Muscle of leg (tissue), 11 donors: ENCODE data around the gene DCAF11. TPM values are rescaled to one million over a fixed set of nuclear protein-coding genes. Genes with fewer than 3 reads are reported as not detected.

ENCODE experiments used
- DNase-seq: peaks from one replicate; pipeline ENCODE4 v3.0.0; 2013
- H3K27ac ChIP-seq: one replicate; pipeline ENCODE4 v1.5.1; 2013; ENCODE audit warnings: mild to moderate bottlenecking, low read length, control low read depth
- H3K27me3 ChIP-seq: one replicate; pipeline ENCODE4 v1.6.1; 2013; ENCODE audit warnings: low read length; ENCODE audit not compliant: control insufficient read depth, insufficient read depth
- H3K36me3 ChIP-seq: one replicate; pipeline ENCODE4 v1.6.1; 2013; ENCODE audit warnings: low read length; ENCODE audit not compliant: control insufficient read depth, insufficient read depth
- H3K4me1 ChIP-seq: one replicate; pipeline ENCODE4 v1.6.1; 2013; ENCODE audit warnings: low read length; ENCODE audit not compliant: control insufficient read depth, insufficient read depth
- H3K4me3 ChIP-seq: one replicate; pipeline ENCODE4 v1.5.1; 2013; ENCODE audit warnings: low read length, control low read depth
- H3K9me3 ChIP-seq: replicated peaks from 2 replicates; pipeline ENCODE4 v1.6.1; 2013; ENCODE audit warnings: low read depth, low read length; ENCODE audit not compliant: control insufficient read depth
- WGBS: methylation state at CpG from one replicate; pipeline ENCODE4 v1.1.5; 2013; ENCODE audit warnings: missing lambda C conversion rate; ENCODE audit not compliant: insufficient coverage; 5-methylcytosine and 5-hydroxymethylcytosine counted together
- polyA plus RNA-seq, 8 donors: library from polyadenylated mRNA; unstranded; fragments of 120-200 nt; gene quantifications; one replicate each; pipeline versions ENCODE4 v1.2.1 to v1.2.3, GENCODE V29; 2013; ENCODE audit warnings: inconsistent platforms in 1 of 8, low replicate concordance in 1 of 8; ENCODE audit not compliant: insufficient read length in 8 of 8, insufficient read depth in 1 of 8
- total RNA-seq: library from RNA; stranded (reverse); fragments of 120-200 nt; gene quantifications from one replicate; pipeline ENCODE4 v1.2.4, GENCODE V29; 2013

Gene DCAF11
- total and polyA plus RNA-seq, 9 donors: 40.2 to 47.8 (median 43.6) TPM

- Histone ChIP-seq H3K27me3 (peaks cover 21% of the 10 kb centered on the region), H3K9me3 (no peaks in the 10 kb centered on the region), H3K27ac (no peak overlapping the region), H3K4me1 (no peaks in the 10 kb centered on the region), H3K4me3 (no peak overlapping the region), H3K36me3 (no peaks in the 10 kb centered on the region)
- WGBS: 69% methylated on average over 6 of the region's 10 CpGs
- no peak for DNase-seq
These were observed 44.1 kb upstream of the DCAF11 start for GRCh38 chr14:24070285-24071143.

- peaks cover 21% of the 10 kb centered on the region for H3K27me3 ChIP-seq
- WGBS: 51% methylated on average over 14 of the region's 19 CpGs
- H3K4me1 ChIP-seq: no peaks in the 10 kb centered on the region
- H3K4me3 ChIP-seq: no peak within 1 kb of the TSS
- H3K27ac ChIP-seq: no peak within 1 kb of the TSS
- DNase-seq: no peak
- no peaks in the 10 kb centered on the region for H3K9me3 ChIP-seq
- H3K36me3 ChIP-seq: no peaks in the 10 kb centered on the region
These were observed 43.4 kb upstream of the DCAF11 start, which contains the start of gene CPNE6 for GRCh38 chr14:24071144-24071697. CPNE6 (plus strand) TSS chr14:24071562; CDS start chr14:24072937, 1,375 bp downstream.

- Histone ChIP-seq H3K36me3 (no peaks in the 10 kb centered on the region), H3K27ac (no peak overlapping the region), H3K9me3 (no peaks in the 10 kb centered on the region), H3K4me1 (no peaks in the 10 kb centered on the region), H3K4me3 (no peak overlapping the region), H3K27me3 (peaks cover 21% of the 10 kb centered on the region)
- DNase-seq: no peak
- 69% methylated on average over 12 of the region's 12 CpGs for WGBS
These were observed 42.6 kb upstream of the DCAF11 start for GRCh38 chr14:24071836-24072430.

GRCh38 chr14:24072436-24072835, 42.1 kb upstream of the DCAF11 start:
- 74% methylated on average over 3 of the region's 7 CpGs for WGBS
- Histone ChIP-seq H3K36me3 (no peaks in the 10 kb centered on the region), H3K4me1 (no peaks in the 10 kb centered on the region), H3K27ac (no peak overlapping the region), H3K4me3 (no peak overlapping the region), H3K27me3 (peaks cover 24% of the 10 kb centered on the region), H3K9me3 (no peaks in the 10 kb centered on the region)
- DNase-seq: no peak

GRCh38 chr14:24072881-24073877, 41.4 kb upstream of the DCAF11 start:
- no peaks in the 10 kb centered on the region for H3K4me1 ChIP-seq
- H3K9me3 ChIP-seq: no peaks in the 10 kb centered on the region
- no peak for DNase-seq
- H3K4me3 ChIP-seq: no peak overlapping the region
- H3K27me3 ChIP-seq: peaks cover 27% of the 10 kb centered on the region
- H3K27ac ChIP-seq: no peak overlapping the region
- no peaks in the 10 kb centered on the region for H3K36me3 ChIP-seq
- WGBS: 82% methylated on average over 19 of the region's 26 CpGs

DNA sequence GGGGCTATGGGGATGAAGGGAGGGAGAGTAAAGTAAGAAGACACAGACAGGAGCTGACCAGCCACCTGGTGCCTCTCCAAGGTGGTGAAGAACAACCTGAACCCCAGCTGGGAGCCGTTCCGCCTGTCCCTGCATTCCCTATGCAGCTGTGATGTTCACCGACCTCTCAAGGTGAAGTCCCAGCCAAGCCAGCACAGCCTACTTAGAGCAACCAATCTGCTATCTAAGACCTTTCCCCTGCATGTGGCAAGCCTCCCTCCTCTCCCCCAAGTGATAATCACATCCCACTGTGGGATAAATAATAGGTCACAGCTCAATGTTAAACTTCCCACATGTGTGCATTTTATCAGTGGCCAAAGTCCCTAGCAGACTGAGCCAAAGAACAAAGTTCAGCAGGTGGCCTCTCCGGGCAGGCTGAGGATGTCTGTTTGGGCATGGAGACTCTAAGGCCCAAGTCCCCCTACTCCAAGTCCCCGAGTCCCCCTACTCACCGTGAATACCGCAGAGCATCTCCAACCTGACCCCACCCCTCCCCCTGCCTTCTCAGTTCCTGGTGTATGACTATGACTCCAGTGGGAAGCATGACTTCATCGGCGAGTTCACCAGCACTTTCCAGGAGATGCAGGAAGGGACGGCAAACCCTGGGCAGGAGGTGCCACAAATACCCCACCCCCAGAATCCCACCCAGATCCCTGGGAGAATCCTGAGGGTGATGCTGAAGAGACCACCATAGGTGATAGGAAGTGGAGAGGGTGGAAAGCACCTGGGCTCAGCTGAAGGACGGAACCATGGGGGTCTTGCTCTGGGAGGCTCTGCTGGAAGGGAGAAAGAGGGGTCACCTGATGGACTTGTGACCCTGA, 39.7 kb upstream of the DCAF11 start:
- no peak for DNase-seq
- H3K36me3 ChIP-seq: no peaks in the 10 kb centered on the region
- no peaks in the 10 kb centered on the region for H3K4me1 ChIP-seq
- no peak overlapping the region for H3K4me3 ChIP-seq
- H3K9me3 ChIP-seq: no peaks in the 10 kb centered on the region
- WGBS: 75% methylated on average over 8 of the region's 11 CpGs
- H3K27ac ChIP-seq: no peak overlapping the region
- peaks cover 34% of the 10 kb centered on the region for H3K27me3 ChIP-seq

DNA sequence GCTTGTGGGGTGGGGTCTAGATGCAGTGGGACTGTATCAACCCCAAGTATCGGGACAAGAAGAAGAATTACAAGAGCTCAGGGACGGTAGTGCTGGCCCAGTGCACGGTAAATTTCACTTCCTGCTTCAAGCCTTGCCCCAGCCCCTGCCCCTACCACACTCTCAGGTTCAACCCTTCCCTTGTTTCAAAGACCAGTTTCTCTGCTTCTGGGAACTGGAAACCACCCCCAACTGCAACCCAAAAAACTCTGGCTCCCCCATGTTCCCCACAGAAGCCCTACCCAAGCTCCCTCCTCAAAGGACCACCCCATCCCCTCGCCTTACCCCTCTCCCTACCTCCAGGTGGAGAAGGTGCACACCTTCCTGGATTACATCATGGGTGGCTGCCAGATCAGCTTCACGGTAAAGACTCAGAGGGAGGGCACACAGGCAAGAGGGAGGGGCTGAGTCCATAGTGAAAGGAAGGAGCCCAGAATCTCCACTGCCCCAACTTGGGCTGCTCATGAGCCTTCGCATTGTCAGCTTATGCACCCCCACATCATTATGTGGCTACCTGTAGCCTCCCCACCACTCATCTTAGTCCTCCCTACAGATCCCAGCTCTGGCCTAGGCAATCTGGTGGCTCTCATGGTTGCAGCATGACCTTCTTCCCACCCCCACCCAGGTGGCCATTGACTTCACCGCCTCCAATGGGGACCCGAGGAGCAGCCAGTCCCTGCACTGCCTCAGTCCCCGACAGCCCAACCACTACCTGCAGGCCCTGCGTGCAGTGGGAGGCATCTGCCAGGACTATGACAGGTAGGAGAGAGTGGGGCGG, 38.9 kb upstream of the DCAF11 start:
- Histone ChIP-seq H3K36me3 (no peaks in the 10 kb centered on the region), H3K9me3 (no peaks in the 10 kb centered on the region), H3K4me1 (peaks cover under 1% of the 10 kb centered on the region), H3K27me3 (peaks cover 37% of the 10 kb centered on the region), H3K27ac (no peak overlapping the region), H3K4me3 (no peak overlapping the region)
- DNase-seq: no peak
- WGBS: 90% methylated on average over 4 of the region's 11 CpGs

DNA sequence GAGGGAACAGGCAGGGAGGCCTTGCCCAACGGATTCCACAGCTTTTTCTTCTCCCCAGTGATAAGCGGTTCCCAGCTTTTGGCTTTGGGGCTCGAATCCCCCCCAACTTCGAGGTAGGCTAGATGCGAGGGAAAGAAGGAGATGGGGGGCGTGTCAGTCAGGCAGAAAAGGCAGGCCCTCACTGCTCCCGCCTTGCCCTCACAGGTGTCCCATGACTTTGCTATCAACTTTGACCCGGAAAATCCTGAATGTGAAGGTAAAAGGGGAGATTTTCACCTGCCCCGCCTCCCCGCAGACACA, 38.3 kb upstream of the DCAF11 start:
- no peak for DNase-seq
- peaks cover 4% of the 10 kb centered on the region for H3K4me1 ChIP-seq
- no peaks in the 10 kb centered on the region for H3K9me3 ChIP-seq
- peaks cover 41% of the 10 kb centered on the region for H3K27me3 ChIP-seq
- H3K4me3 ChIP-seq: no peak overlapping the region
- WGBS: no CpG with 5 or more reads among the region's 10 CpGs
- no peaks in the 10 kb centered on the region for H3K36me3 ChIP-seq
- H3K27ac ChIP-seq: no peak overlapping the region

- WGBS: 89% methylated on average over 22 of the region's 23 CpGs
These were observed 37.5 kb upstream of the DCAF11 start for GRCh38 chr14:24077086-24077485.

More at GRCh38 chr14:24077086-24077485, 37.5 kb upstream of the DCAF11 start:
- Histone ChIP-seq H3K4me1 (peaks cover 11% of the 10 kb centered on the region), H3K27ac (no peak overlapping the region), H3K4me3 (no peak overlapping the region), H3K9me3 (no peaks in the 10 kb centered on the region), H3K27me3 (peaks cover 44% of the 10 kb centered on the region), H3K36me3 (no peaks in the 10 kb centered on the region)
- no peak for DNase-seq
